Stomach (tissue), 9 donors: ENCODE measurements around the gene CSF2. TPM values are rescaled to one million over a fixed set of nuclear protein-coding genes. Genes with fewer than 3 reads are reported as not detected.

Experiments
- DNase-seq, 2 donors: peaks; one replicate each; pipeline versions ENCODE4 v3.0.0 to v3.0.0-alpha.2; 2013 to 2019
- H3K27ac ChIP-seq, 5 donors: fragments of 200-600 bp in 4 of 5; sonication (generic) in 4 of 5; one replicate each; pipeline ENCODE4 v1.5.1; 2013 to 2019; ENCODE audit warnings: mild to moderate bottlenecking in 1 of 5, moderate library complexity in 1 of 5
- H3K27me3 ChIP-seq, 3 donors: fragments of 200-600 bp; sonication (generic); one replicate each; pipeline ENCODE4 v1.5.1; 2017 to 2019; ENCODE audit warnings: mixed run types in 1 of 3
- H3K36me3 ChIP-seq, 4 donors: fragments of 200-600 bp; sonication (generic); 1 replicate in 3 of 4; 2 replicates in 1 of 4; pipeline ENCODE4 v1.5.1; 2016 to 2019
- H3K4me1 ChIP-seq, 4 donors: fragments of 200-600 bp; sonication (generic); one replicate each; pipeline ENCODE4 v1.5.1; 2016 to 2019
- H3K4me3 ChIP-seq, 4 donors: fragments of 200-600 bp; sonication (generic) in 3 of 4; one replicate each; pipeline ENCODE4 v1.5.1; 2016 to 2019; ENCODE audit warnings: mild to moderate bottlenecking in 1 of 4
- H3K9me3 ChIP-seq, 4 donors: fragments of 200-600 bp; sonication (generic); one replicate each; pipeline ENCODE4 v1.5.1; 2016 to 2019
- EP300 ChIP-seq: sonication (generic); formaldehyde crosslinking; IDR thresholded peaks from one replicate; pipeline ENCODE4 v1.6.1; 2017; ENCODE audit warnings: antibody characterized with exemption
- POLR2A ChIP-seq, 4 donors: fragments of 450-650 bp; IDR thresholded peaks; one replicate each; pipeline ENCODE4 v1.6.1; 2016; ENCODE audit warnings: antibody characterized with exemption in 4 of 4, control low read depth in 2 of 4, mild to moderate bottlenecking in 1 of 4, moderate library complexity in 1 of 4
- POLR2AphosphoS5 ChIP-seq, 3 donors: sonication (generic); formaldehyde crosslinking; IDR thresholded peaks; one replicate each; pipeline ENCODE4 v1.6.1; 2016; ENCODE audit warnings: antibody characterized with exemption in 3 of 3
- WGBS, 5 donors: extraction: QIAGEN DNeasy Blood & Tissue Kit in 3 of 5; methylation state at CpG; one replicate each; pipeline versions ENCODE4 v1.1.5 to v1.1.7; 2013 to 2018; 5-methylcytosine and 5-hydroxymethylcytosine counted together
- intact Hi-C: fragments of 100-400 bp; cut with DNase I; formaldehyde crosslinking; loops from one replicate; pipeline ENCODE4 v1.15.1; 2023; ENCODE audit warnings: low total_unique reads
- polyA plus RNA-seq, 3 donors: library from polyadenylated mRNA; stranded (reverse); fragments of 200-250 nt; gene quantifications; one replicate each; pipeline ENCODE4 v1.2.3, GENCODE V29; 2013
- total RNA-seq, 5 donors: library from RNA; depleted of rRNA; stranded (reverse); fragments of >200 nt; gene quantifications; one replicate each; pipeline versions ENCODE4 v1.1.0 to v1.2.3, GENCODE V29; 2014 to 2016
- TF ChIP-seq, protein P1 (sequence below), 7 experiments: fragments of 450-650 bp in 4 of 7; fragments of 200-600 bp in 3 of 7; sonication (generic) in 3 of 7; IDR thresholded peaks; one replicate each; pipeline ENCODE4 v1.5.1; 2016 to 2019; ENCODE audit warnings: antibody characterized with exemption in 7 of 7, control low read depth in 2 of 7, mild to moderate bottlenecking in 1 of 7
- donor health status: healthy with polysubstance abuse.
- donor health status: Bipolar disorder and iron deficiency.
- donor health status: healthy.

CSF2 gene
- total and polyA plus RNA-seq, 8 donors: not detected

DNA sequence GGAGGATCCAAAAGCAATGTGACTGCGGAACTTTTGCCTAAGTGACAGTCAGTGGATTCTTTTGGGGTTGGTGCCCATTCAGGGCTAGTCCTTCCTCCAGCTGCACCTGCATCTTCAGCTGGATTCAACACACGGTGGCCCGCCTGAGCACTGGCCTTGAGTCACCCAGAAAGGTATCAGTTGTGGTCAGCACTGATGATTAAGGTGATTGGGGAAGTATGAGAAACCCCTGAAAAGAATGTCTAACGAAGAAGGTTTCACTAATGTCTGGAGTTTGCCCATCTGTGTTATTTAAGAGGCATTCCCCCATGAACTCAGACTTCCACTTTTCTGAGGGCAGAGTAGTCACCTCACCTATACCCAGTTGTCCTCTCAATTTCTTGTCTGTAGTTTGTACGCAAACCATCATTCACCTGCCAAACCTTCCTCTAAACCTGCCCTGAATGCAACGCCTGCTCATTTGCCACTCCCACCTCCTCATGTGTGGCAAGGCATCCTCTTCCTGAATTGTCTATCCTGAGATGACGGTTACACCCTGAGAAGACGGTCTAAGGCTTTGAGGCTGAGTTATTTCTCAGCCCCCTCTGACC, 27.2 kb downstream of the CSF2 start:
- H3K9me3 ChIP-seq: no peaks in the 10 kb centered on the region
- TF ChIP-seq EP300: no peak
- TF ChIP-seq, protein P1, sequence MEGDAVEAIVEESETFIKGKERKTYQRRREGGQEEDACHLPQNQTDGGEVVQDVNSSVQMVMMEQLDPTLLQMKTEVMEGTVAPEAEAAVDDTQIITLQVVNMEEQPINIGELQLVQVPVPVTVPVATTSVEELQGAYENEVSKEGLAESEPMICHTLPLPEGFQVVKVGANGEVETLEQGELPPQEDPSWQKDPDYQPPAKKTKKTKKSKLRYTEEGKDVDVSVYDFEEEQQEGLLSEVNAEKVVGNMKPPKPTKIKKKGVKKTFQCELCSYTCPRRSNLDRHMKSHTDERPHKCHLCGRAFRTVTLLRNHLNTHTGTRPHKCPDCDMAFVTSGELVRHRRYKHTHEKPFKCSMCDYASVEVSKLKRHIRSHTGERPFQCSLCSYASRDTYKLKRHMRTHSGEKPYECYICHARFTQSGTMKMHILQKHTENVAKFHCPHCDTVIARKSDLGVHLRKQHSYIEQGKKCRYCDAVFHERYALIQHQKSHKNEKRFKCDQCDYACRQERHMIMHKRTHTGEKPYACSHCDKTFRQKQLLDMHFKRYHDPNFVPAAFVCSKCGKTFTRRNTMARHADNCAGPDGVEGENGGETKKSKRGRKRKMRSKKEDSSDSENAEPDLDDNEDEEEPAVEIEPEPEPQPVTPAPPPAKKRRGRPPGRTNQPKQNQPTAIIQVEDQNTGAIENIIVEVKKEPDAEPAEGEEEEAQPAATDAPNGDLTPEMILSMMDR (IDR thresholded peaks at IDR 0.05): no peak
- no peak for TF ChIP-seq POLR2A (IDR thresholded peaks at IDR 0.05)
- TF ChIP-seq POLR2AphosphoS5 (IDR thresholded peaks at IDR 0.05): no peak
- WGBS, 5 donors: 69 to 83% (median 76%) methylated on average over 8 of the region's 8 CpGs
- no peaks in the 10 kb centered on the region for H3K36me3 ChIP-seq
- DNase-seq: no peak
- H3K4me1 ChIP-seq: peaks cover 10 to 16% (median 13%) of the 10 kb centered on the region in 4 donors
- no peaks in the 10 kb centered on the region for H3K27me3 ChIP-seq
- H3K27ac ChIP-seq: peak overlapping the region in 1 of 5 donors; percentile 29
- no peak overlapping the region for H3K4me3 ChIP-seq
- intact Hi-C loops: no loop called here

DNA sequence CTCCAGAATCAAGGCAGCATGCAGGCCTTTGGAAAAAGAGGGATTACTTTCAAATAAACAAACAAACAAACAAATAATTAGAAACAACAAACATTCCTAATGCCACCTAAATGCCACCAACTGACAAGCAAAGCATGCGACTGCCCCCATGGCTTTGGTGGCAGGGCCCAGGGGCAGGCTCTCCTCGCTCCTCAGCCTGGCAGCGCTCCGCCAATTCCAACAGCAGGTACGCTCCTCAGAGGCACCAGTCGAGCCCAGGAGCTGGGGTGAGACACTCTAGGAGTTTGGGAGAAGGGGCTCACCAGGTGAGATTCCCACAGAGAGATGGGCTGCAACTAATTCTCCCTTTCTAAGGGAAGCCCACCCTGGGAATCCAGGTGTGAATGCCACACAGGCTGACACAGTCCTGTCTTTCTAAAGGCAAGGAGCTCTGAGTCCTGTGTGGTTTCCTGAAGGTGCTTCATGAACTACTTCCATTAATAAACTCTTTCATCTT, 27.8 kb downstream of the CSF2 start:
- H3K4me3 ChIP-seq: no peak overlapping the region
- H3K27ac ChIP-seq: peak overlapping the region in 1 of 5 donors; percentile 29
- no peak for DNase-seq
- intact Hi-C loops: no loop called here
- WGBS, 5 donors: 88 to 97% (median 96%) methylated on average over 6 of the region's 6 CpGs
- H3K9me3 ChIP-seq: no peaks in the 10 kb centered on the region
- H3K4me1 ChIP-seq: peaks cover 10 to 16% (median 13%) of the 10 kb centered on the region in 4 donors
- TF ChIP-seq POLR2A (IDR thresholded peaks at IDR 0.05) (no peak), EP300 (no peak), POLR2AphosphoS5 (IDR thresholded peaks at IDR 0.05) (no peak)
- TF ChIP-seq, protein P1 (IDR thresholded peaks at IDR 0.05): no peak
- no peaks in the 10 kb centered on the region for H3K27me3 ChIP-seq
- no peaks in the 10 kb centered on the region for H3K36me3 ChIP-seq

DNA sequence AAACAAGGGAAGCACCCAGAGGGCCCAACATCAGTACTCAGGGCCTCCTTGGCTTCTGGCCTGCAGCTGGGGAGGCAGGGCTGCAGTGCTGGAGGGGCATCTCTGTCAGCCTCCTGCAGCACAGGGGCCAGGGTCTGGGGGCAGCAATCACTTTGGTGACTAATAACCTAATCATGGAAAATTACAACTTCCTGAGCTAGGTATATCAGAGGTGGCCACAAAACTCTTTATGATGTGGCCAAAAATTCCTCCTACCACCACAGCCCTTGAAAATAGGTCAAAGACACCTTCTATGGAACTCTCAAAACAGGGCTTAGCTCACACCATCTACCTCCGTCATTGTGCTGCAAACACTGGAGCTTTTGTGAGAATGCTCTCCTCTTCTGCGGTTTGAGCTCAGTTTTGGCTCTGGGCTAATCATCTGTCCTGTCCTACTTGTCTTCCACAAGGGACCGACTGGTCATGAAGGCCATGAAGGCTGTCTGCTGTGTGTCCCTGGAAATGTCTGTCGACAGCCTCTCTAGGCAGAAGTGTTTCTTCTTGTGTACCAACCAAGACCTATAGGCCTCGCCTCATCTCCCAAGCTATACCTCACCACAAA, 28.6 kb downstream of the CSF2 start:
- H3K4me3 ChIP-seq: no peak overlapping the region
- no peaks in the 10 kb centered on the region for H3K36me3 ChIP-seq
- no peaks in the 10 kb centered on the region for H3K9me3 ChIP-seq
- TF ChIP-seq EP300: no peak
- TF ChIP-seq POLR2A (IDR thresholded peaks at IDR 0.05): no peak
- peaks cover 10 to 16% (median 13%) of the 10 kb centered on the region in 4 donors for H3K4me1 ChIP-seq
- intact Hi-C loops: no loop called here
- peak overlapping the region in 2 of 5 donors; percentile 69 to 74 for H3K27ac ChIP-seq
- WGBS, 5 donors: 84 to 93% (median 89%) methylated on average over 5 of the region's 5 CpGs
- no peak for DNase-seq
- no peaks in the 10 kb centered on the region for H3K27me3 ChIP-seq

DNA sequence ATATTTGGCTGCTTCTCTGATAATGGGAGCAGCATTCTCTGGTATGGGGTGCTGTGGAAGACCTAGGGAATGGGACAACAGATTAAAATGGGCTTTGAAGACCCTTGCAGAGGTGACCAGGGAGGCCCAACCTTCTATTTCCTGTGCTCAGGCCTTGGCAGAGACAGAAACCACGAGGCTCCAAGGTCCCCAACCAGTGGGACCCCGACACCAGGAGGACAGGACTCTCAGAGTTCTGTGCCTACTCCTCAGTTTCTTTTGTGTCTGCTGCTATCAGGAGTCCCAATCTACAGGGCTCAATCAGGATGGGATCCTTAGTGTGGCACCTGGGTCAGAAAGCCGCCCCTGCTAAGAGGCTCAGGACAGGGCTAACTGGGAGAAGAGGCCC, 29.3 kb downstream of the CSF2 start:
- intact Hi-C loops: no loop called here
- H3K27ac ChIP-seq: peak overlapping the region; percentile 16 to 74 (median 65)
- WGBS, 5 donors: 59 to 100% (median 68%) methylated on average over 2 to 3 of the region's 3 CpGs

More for the DNA sequence above, 29.3 kb downstream of the CSF2 start:
- H3K27me3 ChIP-seq: no peaks in the 10 kb centered on the region
- DNase-seq: no peak
- H3K36me3 ChIP-seq: no peaks in the 10 kb centered on the region
- no peak overlapping the region for H3K4me3 ChIP-seq
- H3K9me3 ChIP-seq: no peaks in the 10 kb centered on the region
- TF ChIP-seq POLR2A (IDR thresholded peaks at IDR 0.05) (no peak), POLR2AphosphoS5 (IDR thresholded peaks at IDR 0.05) (no peak), EP300 (no peak)
- TF ChIP-seq, protein P1 (IDR thresholded peaks at IDR 0.05): no peak
- peaks cover 10 to 16% (median 13%) of the 10 kb centered on the region in 4 donors for H3K4me1 ChIP-seq
